Panc1 (cell line): Measurements from ENCODE around the gene PLXNB1.

Experiments
- CTCF ChIP-seq: fragments of 450-650 bp; IDR thresholded peaks from 2 replicates; pipeline ENCODE4 v1.5.1; 2017; ENCODE audit warnings: mild to moderate bottlenecking
- POLR2AphosphoS5 ChIP-seq: IDR thresholded peaks from 2 replicates; pipeline ENCODE4 v1.6.1; 2012; ENCODE audit warnings: mild to moderate bottlenecking, low read depth, low read length, moderate library complexity
- TCF7L2 ChIP-seq: IDR thresholded peaks from 2 replicates; pipeline ENCODE4 v1.6.1; 2011; ENCODE audit warnings: mild to moderate bottlenecking, low read depth, low read length, inconsistent platforms

GRCh38 chr3:48465237-48465530, 35.3 kb upstream of the PLXNB1 start:
- TF ChIP-seq CTCF (no peak), POLR2AphosphoS5 (no peak), TCF7L2 (no peak)
